ENCODE results near the gene ALPP.
A peak's percentile ranks its signal among the peaks of the same experiment; 100 is the strongest.
"Not testable (repeated sequence)": the region's sequence is repeated elsewhere in the genome, so short reads cannot be mapped to it uniquely, and the experiment has no call there.

Gene ALPP

DNA sequence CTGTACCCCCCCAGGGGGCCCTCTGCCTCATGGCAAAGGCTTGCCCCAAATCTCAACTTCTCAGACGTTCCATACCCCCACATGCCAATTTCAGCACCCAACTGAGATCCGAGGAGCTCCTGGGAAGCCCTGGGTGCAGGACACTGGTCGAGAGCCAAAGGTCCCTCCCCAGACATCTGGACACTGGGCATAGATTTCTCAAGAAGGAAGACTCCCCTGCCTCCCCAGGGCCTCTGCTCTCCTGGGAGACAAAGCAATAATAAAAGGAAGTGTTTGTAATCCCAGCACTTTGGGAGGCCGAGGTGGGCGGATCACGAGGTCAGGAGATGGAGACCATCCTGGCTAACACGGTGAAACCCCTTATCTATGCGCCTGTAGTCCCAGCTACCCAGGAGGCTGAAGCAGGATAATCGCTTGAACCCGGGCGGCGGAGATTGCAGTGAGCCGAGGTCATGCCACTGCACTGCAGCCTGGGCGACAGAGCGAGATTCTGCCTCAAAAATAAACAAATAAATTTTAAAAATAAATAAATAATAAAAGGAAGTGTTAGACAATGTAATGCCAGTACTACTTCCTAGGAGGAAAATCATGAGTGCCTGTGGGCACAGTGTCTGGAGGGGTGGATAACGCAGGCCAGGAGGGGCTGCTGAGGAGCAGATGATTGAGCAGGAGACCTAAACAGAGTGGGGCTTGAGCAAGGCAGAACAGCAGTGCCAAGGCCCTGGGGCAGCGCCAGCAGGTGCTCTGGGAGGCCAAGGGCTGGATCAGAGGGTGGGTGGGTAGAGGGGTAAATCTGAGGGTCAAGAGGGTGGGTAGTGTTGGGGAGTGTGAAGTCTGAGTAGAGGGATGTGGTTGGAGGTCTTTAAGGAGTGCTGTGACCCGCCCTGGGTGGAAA is 4.0 kb downstream of the ALPP start:
- DNase-seq, result peak; percentile 41

DNA sequence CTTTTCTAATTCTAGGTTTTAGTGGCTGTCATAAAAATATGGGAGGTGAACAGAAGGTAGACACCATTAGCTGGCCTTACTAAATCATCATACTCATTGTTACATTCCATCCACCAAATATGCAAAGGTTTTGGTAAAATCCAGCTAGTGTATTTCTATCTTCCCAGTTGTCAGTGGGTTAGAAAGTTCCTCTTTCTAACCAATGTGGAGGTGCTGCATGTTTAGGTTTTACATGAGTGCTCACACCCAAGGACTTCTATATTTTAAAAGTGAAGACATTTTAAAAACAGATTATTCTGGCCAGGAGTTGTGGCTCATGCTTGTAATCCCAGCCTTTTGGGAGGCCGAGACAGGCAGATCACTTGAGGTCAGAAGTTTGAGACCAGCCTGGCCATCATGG is 5.9 kb downstream of the ALPP start:
- DNase-seq, result no peak

DNA sequence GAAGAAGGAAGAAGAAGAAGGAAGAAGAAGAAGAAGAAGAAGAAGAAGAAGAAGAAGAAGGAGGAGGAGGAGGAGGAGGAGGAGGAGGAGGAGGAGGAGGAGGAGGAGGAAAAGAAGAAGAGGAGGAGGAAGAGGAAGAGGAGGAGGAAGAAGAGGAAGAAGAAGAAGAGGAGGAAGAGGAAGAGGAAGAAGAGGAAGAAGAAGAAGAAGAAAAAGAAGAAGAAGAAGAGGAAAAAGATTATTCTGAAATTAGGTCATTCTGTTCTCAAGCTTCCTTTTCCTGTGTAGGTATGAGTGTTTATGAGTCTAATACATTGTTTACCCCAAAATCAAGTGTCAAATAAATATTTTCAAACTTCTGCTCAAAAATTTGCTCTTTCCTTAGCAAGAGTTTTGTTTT is 6.5 kb downstream of the ALPP start:
- DNase-seq, result not testable (repeated sequence)

DNA sequence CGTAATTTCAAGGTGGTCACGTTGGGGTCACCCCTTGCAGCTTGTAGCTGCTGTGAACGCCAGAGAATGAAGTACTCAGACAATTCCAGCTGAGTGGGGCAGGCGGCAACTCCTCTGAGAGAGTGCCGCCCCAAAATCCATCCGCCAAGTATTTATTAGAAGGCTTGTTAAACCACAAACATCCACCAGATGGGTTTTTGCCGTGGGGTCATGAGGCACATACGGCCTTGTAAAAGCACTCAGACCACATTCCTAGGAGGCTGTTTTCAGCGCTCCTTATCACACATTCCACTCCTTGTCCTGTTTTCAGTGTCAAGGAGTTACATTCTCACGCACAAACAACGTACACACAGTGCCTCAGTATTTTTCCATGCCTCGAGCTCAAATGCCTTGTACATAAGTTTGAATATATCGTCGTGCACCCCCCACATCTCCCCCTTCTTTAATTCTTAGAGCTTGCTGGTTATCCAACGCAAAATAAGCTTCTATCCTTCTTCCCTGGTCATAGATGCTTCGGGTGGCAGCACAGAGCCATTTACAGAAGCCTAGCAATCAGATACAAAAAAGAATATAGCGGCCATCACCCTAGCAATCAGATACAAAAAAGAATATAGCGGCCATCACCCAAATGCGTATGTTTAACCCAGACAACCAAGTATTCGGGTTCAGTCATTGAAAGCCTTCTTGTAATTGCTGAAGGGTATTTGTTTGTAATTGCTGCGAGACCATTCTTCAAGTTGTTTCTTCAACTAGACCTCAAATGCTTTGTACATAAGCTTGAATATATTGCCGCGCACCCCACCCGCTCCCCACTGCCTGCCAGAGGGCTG is 7.3 kb downstream of the ALPP start:
- DNase-seq, result peak; percentile 99

DNA sequence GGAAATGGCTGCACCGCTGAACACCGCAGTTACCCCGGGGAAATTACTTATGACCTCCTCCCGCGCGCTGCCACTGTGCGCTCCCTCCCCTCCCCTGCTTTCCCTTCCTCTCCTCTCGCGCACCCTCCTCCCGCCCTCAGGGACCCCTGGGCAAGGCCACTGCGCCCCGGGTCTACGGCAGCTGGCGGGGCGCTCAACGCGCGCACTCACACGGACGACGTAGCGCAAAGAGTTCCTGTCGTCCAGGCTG is 7.9 kb downstream of the ALPP start:
- DNase-seq, result no peak

DNA sequence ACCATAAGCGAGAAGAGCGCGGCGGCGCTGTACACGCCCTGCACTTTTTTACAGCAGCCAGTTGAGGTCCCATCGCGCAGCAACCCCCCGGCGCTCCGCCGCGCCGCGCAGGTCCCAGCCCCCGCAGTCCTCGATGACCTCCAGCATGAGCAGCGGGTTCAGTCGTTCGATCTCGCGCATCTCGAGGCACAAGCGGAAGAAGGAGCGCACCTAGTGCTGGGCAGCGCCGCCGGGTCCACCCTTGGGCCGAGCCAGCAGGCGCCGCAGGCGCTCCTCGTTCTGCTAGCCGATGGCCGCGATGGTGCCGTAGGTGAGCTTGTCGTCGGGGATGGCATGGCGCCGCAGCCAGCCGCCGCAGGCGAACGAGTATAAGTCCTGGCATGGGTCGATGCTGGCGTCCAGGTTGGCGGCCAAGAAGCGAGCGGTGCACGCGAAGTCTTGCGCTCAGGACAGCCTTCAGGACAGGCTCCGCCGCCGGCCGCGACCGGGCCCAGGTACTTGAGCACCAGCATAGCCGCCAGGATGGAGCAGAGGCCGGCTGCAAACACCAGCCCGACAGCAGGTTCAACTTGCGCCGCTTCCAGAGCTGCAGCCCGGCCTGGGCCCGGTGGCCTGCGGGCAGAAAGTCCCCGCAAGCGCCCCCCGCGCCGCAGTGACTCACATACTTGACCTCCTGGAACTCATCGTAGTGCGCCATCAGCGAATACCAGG is 8.3 kb downstream of the ALPP start:
- DNase-seq, result no peak

DNA sequence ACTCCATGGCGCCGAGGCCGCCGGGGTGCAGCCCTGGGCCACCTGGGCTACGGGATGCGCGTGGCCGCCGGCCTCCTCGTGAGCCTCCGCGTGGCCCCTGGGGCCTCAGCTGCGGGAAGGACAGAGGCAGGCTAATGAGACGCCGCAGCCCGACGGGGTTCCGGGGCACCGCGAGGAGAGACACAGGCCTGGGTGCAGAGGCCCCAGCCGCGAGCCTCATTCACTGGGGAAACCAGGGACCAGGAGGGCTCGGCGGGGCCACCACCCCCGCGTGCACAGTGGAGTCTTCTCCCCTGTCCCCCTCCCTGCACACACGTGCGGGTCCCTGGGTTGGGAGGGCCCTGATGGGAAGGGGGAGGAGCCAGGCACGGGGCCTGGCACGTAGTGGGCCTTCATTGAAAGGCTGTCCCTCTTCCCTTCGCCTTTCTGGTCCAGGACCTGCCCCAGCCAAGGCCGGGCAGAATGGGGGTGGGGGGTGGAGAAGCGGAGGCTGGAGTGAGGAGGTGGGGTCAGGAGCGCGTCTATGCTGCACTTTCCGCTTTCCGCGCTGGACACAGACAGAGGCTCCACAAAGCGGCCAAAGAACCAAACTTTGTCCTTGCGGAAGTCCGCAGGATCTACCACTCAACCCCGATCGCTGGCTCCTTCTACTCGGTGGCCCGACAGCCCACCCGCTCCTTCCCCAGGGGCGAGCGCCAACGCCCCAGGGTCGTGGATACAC is 9.1 kb downstream of the ALPP start:
- DNase-seq, result no peak

DNA sequence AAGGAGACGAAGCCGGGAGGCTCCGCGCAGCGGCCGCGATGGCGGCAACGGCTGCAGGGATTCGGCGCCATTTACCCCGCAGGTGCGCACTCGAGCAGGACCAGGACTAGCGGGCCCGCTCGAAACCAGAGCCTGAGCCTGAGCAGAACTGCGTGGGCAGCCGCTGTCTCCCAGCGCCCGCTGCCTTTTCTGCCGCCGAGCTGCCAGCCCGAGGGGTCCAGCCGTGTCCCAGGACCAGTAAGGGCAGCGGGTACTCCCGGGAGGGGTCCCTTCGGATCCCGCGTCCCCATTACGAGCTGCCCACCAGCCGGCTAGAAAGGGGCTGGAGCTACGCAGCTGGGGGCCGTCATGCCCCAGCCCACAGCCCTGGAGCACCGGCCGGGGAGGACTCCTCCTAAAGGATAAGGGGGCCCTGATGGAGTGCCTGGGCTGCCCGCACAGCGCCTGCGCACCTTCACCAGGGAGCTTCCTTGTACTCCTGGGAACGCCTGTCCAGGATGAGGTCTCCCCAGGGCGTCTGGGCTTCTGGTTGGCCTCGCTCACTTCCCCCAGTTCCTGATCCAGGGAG is 9.9 kb downstream of the ALPP start:
- DNase-seq, result no peak

DNA sequence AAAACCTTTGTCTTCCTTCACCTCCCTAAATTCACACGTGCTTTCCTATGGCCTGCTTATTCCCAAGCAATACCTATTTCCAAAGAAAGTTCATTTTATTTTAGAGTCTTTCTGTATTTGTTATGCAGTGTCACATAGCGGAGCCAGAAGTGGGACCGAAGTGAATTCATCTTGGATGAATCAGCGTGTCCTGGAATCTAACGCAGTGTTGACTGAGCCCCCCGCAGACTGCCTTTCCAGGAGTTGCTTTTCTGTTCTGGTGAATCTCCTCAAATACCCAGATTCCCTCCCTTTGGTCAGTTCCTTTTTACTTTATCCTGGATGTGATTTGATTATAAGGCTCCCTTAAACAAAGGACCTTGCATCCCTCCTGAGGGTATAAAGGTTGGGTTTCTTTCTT is 10.8 kb downstream of the ALPP start:
- no peak for DNase-seq

DNA sequence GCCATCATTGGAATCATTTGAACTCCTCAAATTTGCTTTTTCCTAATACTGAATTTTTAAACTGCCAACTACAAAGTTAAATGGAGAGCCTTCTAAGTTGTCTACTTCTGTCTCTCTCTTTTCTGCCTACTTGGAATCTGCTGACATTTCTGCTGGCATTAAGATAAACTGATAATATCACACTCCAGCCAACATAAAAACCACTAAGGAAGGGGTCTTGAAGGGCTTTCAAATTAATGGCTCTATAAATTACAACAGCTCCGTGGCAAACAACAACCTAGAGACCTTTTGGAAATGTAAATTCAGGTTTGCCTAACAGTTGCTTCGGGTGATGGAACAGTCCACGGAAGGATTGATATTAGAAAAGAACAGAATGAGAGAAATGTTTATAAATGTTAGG is 12.1 kb downstream of the ALPP start:
- DNase-seq, result no peak

DNA sequence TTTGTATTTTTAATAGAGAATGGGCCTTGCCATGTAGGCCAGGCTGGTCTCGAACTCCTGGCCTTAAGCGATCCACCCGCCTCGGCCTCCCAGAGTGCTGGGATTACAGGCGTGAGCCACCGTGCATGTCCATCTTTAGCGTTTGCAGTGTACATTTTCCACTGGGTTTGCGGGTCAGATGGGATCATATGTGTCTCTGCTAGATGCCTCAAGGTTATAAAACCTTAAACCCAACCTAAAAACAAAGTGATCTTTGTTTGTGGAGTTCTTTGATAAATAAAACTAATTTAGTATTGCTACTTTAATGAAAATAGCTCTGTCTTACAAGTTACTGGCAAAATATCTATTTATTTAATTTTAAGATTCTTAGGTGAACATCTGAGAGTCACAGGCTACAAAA is 15.0 kb downstream of the ALPP start:
- no peak for DNase-seq

DNA sequence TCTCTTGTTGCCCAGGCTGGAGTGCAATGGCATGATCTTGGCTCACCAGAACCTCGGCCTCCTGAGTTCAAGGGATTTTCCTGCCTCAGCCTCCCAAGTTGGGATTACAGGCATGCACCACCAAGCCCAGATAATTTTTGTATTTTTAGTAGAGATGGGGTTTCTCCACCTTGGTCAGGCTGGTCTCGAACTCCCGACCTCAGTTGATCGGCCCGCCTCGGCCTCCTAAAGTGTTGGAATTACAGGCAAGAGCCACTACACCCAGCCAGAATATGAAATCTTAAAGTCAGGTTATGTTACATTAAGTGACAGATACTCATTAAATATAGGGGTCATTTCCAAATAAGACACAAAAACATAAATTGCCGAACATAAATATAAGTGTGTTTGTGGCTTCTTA is 15.9 kb downstream of the ALPP start:
- not testable (repeated sequence) for DNase-seq

DNA sequence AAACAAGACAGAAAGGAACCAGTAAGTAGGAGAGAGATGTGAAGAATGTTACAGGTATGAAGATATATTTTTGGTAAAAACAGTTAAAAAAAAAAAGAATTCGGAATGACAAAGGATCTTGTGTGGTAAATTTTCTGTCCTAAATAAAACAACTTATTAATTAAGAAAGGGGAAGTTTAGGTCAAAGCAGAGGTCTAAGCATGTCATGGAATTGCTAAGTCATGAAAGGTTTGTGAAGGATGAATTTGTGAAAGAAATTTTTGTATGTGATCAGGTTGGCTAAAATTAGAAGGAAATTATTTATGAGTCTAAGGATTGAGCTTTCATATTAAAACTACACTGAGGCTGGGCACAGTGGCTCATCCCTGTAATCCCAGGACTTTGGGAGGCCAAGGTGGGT is 17.0 kb downstream of the ALPP start:
- DNase-seq, result no peak

DNA sequence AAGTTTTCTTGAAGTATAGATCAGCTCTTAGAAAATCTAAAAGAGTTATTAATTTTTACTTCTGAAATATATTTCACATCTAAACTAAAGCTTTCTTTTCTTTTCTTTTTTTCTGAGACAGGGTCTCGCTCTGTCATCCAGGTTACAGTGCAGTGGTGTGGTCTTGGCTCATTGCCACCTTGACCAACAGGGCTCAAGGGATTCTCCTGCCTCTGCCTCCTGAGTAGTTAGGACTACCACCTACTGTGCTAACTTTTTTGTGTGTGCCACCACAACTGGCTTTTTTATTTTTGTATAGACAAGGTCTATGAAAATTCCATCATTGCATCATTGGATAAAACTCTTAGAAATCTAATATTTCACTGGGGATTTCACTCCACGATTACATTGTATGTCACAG is 18.1 kb downstream of the ALPP start:
- DNase-seq, result no peak

DNA sequence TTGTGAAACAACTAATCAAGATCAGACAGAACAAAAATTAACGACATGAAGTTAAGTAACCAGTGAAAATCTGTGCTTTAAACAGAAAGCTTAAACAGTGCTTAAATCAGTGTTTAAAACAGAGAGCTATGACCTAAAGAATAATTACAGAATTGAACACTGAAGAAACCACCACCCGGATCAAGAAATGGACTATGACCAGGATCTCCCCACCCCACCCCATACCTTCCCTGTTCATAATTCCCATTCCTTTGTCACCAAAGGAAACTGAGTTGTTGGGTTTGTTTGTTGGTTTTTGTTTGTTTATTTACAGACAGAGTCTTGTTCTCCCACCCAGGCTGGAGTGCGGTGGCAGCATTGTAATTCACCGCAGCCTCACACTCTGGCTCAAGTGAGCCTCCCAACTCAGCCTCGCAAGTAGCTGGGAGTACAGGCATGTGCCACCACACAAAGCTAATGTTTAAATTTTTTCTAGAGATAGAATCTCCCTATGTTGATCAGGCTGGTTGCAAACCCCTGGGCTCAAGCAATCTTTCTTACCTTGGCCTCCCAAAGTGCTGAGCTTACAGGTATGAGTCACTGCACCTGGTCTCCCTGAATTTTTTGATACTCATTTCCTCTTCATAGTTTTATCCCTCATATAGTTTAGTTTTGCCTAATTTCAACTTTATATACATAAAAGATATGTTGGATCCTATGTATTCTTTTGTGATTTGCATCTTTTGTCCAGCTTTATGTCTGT is 19.9 kb downstream of the ALPP start:
- DNase-seq, result no peak

DNA sequence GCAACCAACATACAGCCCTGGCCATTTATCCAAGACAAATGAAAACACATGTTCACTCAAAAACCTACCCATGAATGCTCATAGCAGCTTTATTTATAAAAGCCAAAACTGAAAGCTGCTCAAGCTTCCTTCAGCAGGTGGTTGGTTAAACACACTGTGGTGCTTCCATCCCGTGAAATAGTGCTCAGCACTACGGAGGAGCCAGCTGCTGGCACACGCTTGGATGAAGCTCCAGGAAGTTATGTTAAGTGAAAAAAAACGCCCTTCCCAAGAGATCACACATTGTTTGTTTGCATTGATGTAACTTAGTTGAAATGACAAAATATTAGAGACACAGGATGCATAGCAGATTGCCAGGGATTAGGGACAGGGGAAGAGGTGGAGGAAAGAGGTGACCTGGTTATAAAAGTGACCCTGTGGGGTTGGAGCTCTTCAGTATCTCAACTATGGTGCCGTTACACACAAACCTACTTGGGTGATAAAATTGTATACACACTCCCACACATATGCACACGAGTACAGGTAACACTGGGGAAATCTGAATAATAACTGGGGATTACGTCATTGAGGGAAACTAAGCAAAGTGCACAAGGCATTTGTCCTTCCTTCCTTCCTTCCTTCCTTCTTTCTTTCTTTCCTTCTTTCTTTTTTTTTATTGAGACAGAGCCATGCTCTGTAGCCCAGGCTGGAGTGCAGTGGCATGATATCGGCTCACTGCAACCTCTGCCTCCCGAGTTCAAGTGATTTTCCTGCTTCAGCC is 21.9 kb downstream of the ALPP start:
- no peak for DNase-seq

DNA sequence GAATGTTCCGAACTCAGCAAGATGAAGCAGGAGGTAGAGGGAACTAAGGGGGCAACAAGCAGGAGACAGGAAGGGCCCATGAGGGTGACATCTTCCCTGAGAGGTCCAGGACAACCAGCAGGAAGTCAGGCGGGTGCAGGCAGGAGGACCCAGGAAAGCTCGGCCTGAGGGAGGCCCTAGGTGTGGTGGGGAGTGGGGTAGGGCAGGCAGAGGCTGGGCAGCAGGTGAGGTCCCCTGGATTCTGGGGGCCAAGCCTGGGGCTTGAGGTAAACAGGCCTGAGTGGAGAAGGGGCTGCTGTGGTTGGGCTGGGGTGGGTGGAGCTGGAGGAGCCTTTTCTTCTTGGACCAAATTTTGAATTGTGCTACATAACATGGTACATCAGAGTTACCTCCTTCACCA is 24.0 kb downstream of the ALPP start:
- DNase-seq, result no peak

DNA sequence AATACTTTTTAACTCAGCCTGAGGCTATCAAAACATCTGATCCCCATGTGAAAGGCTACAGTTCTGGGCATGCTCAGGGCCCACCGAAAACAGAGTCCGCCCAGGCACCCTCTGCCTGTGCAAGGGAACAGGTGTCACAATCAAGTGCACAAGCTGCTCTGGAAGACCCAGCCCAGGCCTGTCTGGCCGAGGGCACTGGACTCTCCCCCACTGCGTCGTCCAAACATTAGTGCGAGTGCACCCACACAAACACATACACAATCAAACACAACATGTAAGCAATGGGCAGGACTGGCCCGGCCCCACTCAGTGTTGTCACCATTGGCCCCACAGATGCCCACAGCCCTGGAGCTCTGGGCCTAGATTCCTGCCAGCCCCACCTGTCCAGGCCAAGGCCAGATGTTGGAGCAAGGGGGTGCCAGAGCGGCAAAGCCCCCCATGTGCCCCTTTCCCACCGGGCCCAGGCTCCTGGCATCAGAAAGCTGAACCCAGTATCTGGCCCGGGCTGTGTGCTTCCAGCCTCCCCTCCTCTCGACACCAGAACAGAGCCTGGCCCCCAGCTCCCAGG is 27.5 kb downstream of the ALPP start:
- no peak for DNase-seq

DNA sequence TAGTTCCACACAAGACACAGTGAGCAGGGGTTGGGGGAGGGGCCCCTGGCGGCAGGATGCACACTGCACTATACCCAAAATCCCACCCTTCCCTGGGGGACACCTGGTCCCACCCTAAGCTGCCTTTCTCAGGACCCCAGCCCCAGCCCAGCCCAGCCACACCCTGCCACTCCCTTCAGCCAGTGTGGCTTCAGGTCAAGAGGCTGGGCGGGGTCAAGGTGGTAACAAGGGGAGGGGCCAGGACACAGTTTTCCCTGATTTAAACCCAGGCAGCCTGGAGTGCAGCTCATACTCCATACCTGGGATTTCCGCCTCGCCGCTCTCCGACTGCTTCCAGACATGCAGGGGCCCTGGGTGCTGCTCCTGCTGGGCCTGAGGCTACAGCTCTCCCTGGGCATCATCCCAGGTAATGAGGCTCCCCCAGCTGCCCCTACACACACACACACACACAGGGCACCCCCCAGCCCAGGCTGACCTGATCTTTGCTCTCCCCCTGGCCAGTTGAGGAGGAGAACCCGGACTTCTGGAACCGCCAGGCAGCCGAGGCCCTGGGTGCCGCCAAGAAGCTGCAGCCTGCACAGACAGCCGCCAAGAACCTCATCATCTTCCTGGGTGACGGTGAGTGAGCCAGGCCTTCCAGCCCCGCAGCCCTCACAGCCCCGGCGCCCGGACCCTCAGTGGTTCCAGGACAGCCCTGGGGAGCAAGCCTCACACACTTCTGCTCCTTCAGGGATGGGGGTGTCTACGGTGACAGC is 28.2 kb downstream of the ALPP start, which contains the start of gene ALPG:
ALPG (plus strand) TSS at position 289 of the 755 bp plus-strand sequence; CDS start at position 340, 51 bp downstream.
- no peak for DNase-seq
